Activated CD4-positive, alpha-beta T cell treated with anti-CD3 and anti-CD28 coated beads, Interleukin-2, Interleukin-4, amounts not matched to agents 100 ng/mL and 50 ng/mL, durations not matched to agents 16 hours and 8 hours (primary cell): ENCODE data around the gene MAB21L4.

ENCODE experiments used
- DNase-seq: peaks from one replicate; pipeline ENCODE4 v3.0.0-alpha.2; 2020; ENCODE audit warnings: low spot score

MAB21L4 gene

DNA sequence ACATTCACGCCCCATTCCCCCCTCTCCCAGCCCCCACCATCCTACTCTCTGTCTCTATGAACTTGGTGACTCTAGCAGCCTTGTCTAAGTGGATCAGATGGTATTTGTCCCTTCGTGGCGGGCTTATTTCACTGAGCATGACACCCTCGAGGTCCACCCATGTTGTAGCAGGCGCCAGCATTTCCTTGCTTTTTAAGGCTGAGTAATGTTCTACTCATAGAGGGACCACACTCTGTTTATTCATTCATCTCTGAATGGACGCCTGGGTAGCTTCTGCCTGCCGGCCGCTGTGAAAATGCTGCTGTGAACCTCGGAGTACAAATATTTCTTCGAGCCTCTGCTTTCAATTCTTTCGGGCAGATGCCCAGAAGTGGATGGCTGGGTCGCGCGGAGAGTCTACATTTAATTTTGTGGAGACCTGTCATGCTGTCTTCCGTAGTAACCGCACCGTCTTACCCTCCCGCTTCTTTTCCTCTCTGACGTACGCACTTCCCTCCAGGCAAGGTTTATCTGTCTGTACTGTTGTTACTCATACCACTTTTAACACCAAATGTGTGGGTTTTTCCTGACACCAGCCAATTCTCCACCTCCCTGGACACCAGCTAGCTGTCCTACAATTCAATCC lies 15.8 kb upstream of the MAB21L4 start:
- DNase-seq, result no peak

DNA sequence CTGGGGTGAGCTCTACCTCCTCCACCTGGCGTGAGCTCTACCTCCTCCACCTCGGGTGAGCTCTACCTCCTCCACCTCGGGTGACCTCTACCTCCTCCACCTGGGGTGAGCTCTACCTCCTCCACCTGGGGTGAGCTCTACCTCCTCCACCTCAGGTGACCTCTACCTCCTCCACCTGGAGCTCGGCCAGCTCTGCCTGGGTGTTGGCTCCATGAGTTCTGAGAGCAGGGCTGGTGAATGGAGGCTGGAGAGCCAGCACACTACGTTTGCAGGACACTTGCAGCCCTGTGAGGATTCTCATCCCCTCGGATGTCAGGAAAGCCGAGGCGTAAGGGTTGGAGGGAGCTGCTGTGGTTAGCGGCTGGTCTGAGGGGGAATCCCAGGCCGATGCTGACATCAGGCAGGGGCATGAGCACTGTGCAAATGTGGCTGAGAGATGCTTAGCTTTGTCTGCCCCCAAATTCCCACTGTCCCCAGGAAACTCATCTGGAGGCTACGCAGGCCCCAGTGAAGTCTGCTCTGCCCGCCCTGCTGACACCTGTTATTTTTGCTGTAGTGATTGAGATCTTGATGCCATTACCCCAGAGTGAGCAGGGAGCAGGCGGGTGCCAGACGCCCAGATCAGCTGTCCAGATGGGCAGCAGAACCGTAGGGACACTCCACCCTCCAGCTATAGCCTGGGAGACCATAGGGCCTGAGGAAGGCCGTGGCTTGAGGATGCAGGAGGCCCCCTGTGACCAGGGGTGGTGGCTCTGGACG lies 13.4 kb upstream of the MAB21L4 start:
- DNase-seq, result no peak

DNA sequence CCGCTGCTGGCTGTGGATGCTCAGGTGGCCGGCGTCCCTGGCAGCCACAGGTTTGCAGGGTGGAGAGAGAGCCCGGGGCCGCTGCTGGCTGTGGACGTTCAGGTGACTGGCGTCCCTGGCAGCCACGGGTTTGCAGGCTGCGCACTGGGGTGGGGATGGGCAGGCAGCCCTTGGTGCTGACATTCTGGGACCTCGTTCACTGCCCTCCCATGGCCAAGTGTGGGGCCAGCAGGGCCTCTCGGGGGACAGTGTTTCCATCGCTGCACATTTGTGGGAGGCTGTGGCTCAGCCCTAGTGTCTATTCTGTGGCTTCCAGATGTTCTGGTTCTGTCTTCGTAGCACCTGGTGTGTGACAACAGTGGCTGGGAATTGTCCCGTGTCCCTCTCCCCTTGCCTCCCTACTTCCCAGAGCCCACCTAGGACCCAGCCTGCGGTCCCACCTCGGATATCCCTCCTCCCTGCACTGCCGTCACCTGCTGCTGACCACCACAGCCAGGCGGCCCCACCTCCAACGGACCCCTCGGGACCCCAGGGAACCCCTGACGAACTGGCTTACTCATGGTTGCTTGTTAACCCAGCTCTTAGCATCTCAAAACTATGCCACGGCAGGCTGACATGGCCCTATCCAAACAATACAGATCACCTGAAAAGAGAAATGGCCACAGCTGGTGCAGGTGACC lies 11.1 kb upstream of the MAB21L4 start:
- DNase-seq, result no peak

DNA sequence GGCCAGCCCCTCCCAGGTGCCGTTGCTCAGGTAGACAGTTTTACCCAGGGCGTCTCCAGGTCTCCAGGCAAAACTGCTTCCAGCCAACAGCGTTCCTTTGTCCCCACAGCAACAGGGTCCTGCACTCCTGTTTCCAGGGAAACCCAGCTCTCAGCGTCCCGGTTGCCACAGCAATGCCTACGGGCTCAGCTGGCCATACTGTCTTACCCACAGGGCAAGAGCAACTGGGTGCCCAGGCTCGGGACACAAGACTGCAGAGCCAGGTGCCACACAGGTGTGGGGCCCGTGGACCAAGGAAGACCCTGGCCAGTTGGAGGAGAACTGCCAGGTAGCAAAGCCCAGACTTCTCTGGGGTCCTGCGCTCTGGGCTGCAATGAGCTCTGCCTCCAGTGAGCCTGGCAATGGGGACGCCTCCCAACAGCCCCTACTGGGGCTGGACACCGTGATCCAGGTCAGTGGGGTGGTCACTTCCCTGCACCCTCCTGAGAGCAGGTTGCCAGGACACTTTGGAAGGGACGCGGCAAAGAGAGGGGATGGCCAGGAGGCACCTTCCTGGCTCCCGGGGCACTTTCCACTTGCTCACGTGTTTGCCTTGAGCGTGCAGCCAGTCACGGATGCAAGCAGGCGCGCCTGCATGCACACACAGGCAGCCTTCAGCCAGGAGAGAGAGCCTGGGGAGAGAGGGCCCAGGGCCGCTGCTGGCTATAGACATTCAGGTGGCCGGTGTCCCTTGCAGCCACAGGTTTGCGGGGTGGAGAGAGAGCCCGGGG lies 10.4 kb upstream of the MAB21L4 start, which contains the start of gene CROCC2:
Gene CROCC2, plus strand, starts transcription at position 196 of the 770 bp plus-strand sequence. Its CDS starts 178 bp downstream, at position 374.
- DNase-seq, result no peak

DNA sequence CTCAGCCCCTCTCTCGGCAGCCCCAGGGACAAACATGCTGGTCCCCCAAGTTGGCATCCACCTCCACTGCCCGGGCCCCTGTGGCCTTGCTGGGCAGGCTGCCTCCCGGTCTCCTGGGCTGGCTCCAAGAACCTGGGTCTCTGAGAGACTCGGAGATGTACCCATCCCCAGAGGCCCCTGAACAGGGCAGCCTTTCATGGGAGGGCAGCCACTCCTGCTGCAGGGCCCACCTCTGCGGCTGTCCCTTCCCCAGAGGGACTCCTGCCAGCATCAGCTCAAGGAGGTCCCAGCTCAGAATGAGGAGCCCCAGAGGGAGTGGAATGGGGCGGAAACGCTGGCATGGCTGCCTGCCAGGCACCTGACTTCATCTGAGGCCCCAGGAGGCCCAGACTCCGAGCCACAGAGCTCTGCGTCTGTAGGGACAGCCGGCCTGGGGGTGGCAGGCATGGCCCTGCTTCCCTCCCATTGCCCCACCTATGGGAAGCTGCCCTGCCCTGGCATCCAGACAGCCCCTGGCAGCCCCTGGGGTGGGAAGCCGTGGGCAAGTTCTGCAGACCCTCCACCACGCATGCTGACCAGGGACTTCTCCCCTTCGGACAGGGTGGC lies 9.3 kb upstream of the MAB21L4 start:
- no peak for DNase-seq

- DNase-seq, result no peak
Measured at GRCh38 chr2:240904216-240905175, 8.5 kb upstream of the MAB21L4 start.

- DNase-seq, result no peak
Measured at GRCh38 chr2:240903191-240904060, 7.5 kb upstream of the MAB21L4 start.

DNA sequence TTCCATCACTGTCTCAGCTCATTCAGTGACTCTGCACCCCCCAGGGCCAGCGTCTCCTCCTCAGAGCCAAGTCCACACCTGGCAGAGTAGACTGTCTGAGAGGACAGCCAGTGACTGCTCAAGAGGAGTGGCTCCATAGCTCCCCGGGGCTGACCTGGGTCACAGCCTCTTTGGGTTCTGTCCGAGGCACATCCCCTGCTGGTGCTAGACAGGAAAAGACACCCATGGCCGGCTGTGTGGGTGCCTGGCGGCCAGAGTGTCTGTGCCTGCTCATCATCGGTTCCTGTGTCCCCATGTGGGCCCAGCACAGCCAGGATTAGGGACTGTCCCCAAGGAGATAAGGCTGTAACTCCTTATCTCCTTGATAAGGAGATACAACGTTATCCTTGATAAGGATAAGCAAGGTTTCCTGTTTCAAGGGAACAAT lies 6.7 kb upstream of the MAB21L4 start:
- DNase-seq, result no peak

DNA sequence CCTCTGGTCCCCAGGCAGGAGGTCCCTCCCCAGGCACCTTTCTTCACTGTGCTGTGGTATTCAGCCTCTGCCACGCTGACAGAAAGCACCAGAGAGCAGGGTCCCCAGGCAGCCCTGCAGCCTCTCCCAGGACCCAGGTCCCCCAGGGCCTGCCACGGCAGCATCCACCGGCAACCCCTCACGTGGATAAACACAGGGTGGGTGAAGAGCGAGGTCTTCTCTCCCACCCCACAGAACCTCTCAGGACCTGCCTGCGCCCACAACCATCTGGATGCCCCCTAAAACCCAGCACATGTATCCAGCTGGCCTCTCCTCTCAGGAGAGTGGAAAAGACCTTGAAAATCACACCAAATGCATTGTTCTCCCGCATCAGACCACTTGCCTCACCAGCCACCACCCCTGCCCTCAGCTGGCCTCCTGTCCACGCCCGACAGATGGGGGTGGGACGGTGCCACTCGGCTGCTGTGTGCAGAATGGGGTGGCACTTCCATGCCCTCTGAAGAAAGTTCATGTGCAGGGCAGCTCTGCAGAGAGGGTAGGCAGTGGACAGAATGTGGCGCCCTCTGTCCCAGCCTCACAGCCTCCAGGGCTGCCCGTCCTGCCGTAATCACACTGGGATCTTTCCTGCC lies 6.1 kb upstream of the MAB21L4 start:
- no peak for DNase-seq

GRCh38 chr2:240900141-240900860 lies 4.3 kb upstream of the MAB21L4 start:
- DNase-seq, result no peak

DNA sequence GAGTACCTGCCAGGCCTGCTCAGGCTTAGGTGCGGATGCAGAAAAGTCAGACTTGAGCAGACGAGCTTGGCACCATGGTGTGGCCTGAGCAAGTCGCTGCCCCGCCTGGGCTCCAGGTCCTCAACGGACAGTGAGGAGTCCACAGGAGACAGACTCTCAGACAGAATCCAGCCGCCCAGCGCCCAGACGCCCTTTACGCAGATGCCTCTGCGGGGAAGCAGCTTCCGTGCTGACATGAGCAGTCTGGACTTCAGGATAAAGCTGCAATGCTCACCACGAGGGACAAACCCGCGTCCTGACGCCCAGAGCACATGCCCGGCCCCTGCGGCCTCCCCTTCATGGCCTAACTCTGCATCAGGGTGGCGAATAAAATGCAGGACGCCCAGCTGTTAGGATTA lies 3.5 kb upstream of the MAB21L4 start:
- no peak for DNase-seq

GRCh38 chr2:240898731-240899467 lies 2.9 kb upstream of the MAB21L4 start:
- no peak for DNase-seq

- DNase-seq, result no peak
Measured at GRCh38 chr2:240898108-240898730, 2.3 kb upstream of the MAB21L4 start.

DNA sequence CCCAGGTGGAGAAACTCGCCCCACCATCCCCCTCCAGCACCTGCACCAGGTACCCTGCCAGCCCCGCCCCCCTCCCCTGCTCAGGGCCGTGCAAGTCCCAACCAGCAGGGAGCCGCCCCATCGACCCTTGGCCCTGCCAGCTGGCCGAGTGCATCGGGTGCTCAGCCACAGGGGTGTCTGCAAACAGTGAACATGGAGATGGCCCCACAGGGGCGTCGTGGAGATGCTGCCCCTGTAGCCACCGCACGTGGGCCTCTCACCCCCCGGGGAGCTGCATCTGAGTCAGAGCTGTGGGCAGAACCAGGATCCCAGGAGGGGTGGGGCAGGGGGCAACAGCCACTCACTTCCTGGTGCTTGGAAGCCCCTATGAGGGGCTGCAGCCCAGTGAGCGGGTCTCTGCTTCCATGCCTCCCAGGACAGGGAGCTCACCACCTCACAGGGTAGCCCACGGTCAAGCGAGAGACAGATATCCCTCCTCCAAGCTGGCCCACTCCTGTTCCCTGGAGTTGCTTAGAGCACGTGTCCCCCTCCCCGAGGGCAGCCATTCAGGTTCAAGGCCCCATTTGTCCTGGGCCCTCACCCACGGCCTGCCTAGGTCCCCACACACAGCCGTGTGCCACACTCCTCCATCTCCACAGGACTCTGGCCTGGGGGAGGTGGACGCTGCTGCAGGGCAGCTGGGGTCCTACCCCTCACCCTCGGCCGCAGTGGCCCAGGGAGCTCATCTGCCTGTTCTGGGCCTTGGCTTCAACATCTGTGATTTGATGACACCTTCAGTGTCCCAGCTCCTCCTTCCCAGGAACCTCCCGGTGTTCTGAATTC lies 1.1 kb upstream of the MAB21L4 start:
- no peak for DNase-seq

DNA sequence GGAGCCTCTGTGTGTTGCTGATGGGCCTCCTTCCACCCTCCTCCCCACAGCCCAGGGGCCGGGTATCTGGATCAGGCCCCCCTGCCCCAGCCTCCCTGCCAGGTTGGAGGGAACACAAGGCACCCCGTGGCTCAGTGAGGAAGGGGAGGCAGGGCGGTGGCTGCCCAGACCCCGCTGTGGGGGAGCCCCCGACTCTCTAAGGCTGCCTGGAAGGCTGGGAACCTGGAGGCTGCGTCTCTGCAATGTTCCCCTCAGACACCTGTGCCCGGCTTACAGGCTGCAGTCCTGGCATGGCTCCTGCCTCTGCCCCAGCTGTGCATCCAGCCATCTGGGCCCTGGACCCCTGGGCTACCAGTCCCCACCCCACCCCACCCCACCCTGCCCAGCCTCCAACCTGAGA lies 438 bp upstream of the MAB21L4 start:
- no peak for DNase-seq

- DNase-seq, result no peak
Measured at GRCh38 chr2:240894836-240895558, 959 bp downstream of the MAB21L4 start.
